SH-SY5Y (cell line): ENCODE results near the gene GGN.

ENCODE experiments used
- GATA2 ChIP-seq: IDR thresholded peaks from 2 replicates; pipeline ENCODE4 v1.6.1; 2011; ENCODE audit warnings: mild to moderate bottlenecking, low read depth, low read length
- GATA3 ChIP-seq: IDR thresholded peaks from 2 replicates; pipeline ENCODE4 v1.6.1; 2011; ENCODE audit warnings: low read depth, mild to moderate bottlenecking, low read length, moderate library complexity

GRCh38 chr19:38411041-38411712 is 23.3 kb upstream of the GGN start:
- no peak for TF ChIP-seq GATA2
- no peak for TF ChIP-seq GATA3
